AG09309 (cell line): ENCODE measurements around the gene PCSK2.

Source experiments
- DNase-seq: peaks from one replicate; pipeline ENCODE4 v3.0.0-alpha.2; 2010; ENCODE audit warnings: low read depth
- H3K4me3 ChIP-seq: 2 replicates; pipeline ENCODE4 v1.5.1; 2011; ENCODE audit warnings: mild to moderate bottlenecking, low read depth, low read length, moderate library complexity; ENCODE audit not compliant: control insufficient read depth
- CTCF ChIP-seq: IDR thresholded peaks from 2 replicates; pipeline ENCODE4 v1.5.1; 2011; ENCODE audit warnings: mild to moderate bottlenecking, low read depth, low read length, inconsistent platforms; ENCODE audit not compliant: insufficient read depth, control insufficient read depth; ENCODE audit errors: missing control alignments

The PCSK2 gene

DNA sequence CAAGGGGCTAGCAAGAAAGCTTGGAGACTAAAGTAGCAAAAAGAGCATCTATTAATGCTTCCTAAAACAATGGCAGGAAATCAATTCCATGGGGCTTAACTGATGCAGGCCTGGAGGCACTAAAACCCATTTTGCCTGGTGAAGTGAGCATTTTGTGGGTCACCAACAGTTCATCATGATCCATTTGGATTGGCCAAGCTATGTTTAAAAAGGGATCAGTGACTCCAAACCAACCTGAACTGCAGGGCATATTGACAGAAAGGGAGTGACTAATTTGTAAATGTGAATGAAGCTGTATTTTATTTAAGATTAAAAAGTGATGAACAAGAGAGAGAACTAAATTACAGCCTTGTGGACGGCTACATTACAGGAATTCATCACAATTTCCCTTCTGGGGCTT lies 132.0 kb downstream of the PCSK2 start:
- H3K4me3 ChIP-seq: no peak overlapping the region
- TF ChIP-seq CTCF: no peak
- DNase-seq: no peak

DNA sequence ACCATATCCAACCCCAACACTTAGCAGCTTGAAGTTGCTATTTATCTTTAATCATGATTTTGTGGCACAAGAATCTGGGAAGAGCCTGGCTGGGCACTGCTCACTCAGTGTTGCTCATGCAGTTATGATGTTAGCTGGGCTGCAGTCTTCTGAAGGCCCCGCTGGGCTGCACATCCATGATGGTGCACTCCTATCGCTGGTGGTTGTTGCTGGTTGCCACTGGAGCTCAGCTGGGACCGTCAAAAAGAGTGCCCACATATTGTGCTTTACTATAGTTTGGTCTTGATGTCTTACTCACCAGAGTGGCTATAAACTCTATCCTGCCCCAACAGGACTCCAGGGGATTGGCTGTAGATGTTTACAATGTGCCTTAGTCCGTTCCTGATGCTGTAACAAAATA lies 137.8 kb downstream of the PCSK2 start:
- H3K4me3 ChIP-seq: no peak overlapping the region
- no peak for TF ChIP-seq CTCF
- DNase-seq: no peak

DNA sequence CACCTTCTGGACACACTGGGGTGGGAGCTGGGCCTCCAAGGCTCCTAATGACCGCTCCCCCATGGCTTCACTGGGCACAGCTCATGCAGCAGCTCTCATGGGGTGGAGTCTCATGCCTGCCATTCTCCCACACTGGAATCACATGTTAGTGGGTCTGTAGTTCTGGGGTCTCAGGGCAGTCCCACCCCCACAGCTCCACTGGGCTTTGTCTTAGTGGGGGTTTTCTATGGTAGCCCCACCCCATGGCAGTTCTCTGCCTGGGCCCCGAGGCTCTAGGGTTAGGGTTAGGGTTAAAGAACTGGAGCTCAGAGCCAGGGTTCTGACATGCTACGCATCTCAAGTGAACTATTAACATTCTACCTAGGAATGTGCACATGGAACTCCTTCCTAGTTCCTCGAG lies 139.0 kb downstream of the PCSK2 start:
- no peak for TF ChIP-seq CTCF

GRCh38 chr20:17369506-17369905 lies 142.7 kb downstream of the PCSK2 start:
- no peak for TF ChIP-seq CTCF
- DNase-seq: no peak
- H3K4me3 ChIP-seq: no peak overlapping the region

More for the DNA sequence above, 139.0 kb downstream of the PCSK2 start:
- no peak for DNase-seq
- H3K4me3 ChIP-seq: no peak overlapping the region

DNA sequence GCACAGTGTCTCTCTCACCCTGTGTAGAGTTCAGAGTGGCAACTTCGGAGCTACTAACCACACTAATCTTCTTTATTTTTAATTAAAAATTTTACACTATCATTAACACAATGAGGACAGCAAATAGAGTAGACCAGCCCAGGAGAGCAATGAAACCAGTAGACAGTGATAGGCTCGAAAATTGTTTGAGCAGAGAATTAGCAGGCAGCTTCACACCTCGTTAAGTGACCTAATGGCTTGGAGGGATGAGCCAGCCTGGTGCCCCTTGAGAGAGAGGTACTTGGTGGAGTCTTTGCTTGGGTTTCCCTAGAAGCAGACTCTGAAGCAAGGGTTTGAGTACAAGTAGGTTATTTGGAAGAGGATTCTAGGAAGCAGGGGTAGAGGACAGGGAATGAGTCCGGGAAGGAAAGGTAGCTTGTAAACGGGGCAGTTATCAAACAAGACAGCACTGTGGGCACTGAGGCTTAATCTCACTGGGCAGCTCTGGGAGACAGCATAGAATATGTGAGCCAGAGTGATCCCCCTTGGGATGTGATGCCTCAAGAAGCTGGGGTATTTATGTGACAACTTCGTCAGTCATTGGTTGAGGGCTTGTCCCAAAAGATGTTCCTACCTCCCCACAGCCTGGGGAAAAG lies 146.1 kb downstream of the PCSK2 start:
- TF ChIP-seq CTCF: no peak
- DNase-seq: no peak
- no peak overlapping the region for H3K4me3 ChIP-seq

DNA sequence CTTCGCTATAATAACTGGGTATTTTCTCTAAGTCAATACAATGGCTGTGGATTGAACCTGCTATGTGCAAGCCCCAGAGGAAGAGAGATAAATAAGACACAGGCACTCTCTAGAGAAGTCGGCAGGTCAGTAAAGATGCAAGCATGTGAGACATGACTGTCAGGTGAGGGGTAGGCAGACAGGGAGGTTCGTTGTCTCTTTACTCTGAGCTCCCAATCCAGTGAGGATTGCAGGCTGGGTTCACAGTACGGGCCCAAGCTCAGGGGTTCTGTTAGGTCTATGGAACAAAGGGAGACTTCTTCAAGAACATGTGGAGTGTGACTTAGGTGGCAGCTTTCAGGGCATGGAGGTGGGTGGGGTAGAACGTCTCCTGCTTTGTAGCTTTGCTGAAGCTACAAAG lies 147.2 kb downstream of the PCSK2 start:
- no peak overlapping the region for H3K4me3 ChIP-seq
- DNase-seq: no peak
- TF ChIP-seq CTCF: no peak

- DNase-seq: no peak
- H3K4me3 ChIP-seq: no peak overlapping the region
- TF ChIP-seq CTCF: no peak
Observed at GRCh38 chr20:17376031-17376430, 149.2 kb downstream of the PCSK2 start.
